HepG2 (cell line): ENCODE results near the gene SH3GLB2.

Source experiments
- BORCS8-MEF2B ChIP-seq: sonication (generic); formaldehyde crosslinking; IDR thresholded peaks from 2 replicates; pipeline ENCODE4 v1.8.0; 2022; ENCODE audit warnings: mild to moderate bottlenecking, missing genetic modification reagents
- EZH2 ChIP-seq: conservative IDR thresholded peaks from 2 replicates; pipeline ENCODE4 v1.6.1; 2012; ENCODE audit warnings: mild to moderate bottlenecking, low read depth, low read length, moderate library complexity
- MAFF ChIP-seq: IDR thresholded peaks from 2 replicates; pipeline ENCODE4 v1.6.1; 2011; ENCODE audit warnings: low read depth, low read length, improper control_type of control experiment
- MAFK ChIP-seq, 2 experiments: IDR thresholded peaks in 1 of 2; conservative IDR thresholded peaks in 1 of 2; 2 replicates each; pipeline ENCODE4 v1.6.1; 2011; ENCODE audit warnings: improper control_type of control experiment in 2 of 2, low read length in 2 of 2

DNA sequence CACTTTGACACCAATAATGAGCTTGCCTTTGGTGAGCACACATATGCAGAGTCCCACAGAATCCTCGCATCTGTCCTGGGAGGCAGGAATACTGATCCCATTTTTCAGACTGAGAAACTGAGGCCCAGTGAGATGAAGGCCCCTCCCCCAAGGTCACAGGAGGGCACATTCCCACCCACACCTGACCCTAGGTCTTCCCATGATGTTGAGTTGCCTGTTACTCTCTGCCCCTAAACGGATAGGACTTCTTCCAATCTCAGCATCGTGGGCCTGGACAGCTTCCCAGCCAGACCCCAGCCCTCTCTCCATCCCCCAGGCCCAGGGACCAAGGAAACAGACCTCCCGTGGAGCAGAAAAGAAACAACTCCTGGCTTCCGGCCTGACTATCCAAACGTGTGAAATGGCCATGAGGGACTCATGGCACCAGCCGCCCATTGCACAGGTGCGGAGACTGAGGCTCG is 877 bp downstream of the SH3GLB2 start:
- TF ChIP-seq EZH2 (no peak), MAFF (no peak), MAFK (conservative IDR thresholded peaks at IDR 0.05 in 1 of 2, IDR thresholded peaks at IDR 0.05 in 1 of 2; ENCODE audit: low read length in 2 of 2) (no peak), BORCS8-MEF2B (CRISPR knock-in tag) (no peak)
